T1000 (cell line): ENCODE measurements around the gene TPCN1.

Experiments
- DNase-seq: peaks from one replicate; lab custom pipeline; 2025; ENCODE audit warnings: mixed read lengths; lab: John Stamatoyannopoulos, UW

The TPCN1 gene

DNA sequence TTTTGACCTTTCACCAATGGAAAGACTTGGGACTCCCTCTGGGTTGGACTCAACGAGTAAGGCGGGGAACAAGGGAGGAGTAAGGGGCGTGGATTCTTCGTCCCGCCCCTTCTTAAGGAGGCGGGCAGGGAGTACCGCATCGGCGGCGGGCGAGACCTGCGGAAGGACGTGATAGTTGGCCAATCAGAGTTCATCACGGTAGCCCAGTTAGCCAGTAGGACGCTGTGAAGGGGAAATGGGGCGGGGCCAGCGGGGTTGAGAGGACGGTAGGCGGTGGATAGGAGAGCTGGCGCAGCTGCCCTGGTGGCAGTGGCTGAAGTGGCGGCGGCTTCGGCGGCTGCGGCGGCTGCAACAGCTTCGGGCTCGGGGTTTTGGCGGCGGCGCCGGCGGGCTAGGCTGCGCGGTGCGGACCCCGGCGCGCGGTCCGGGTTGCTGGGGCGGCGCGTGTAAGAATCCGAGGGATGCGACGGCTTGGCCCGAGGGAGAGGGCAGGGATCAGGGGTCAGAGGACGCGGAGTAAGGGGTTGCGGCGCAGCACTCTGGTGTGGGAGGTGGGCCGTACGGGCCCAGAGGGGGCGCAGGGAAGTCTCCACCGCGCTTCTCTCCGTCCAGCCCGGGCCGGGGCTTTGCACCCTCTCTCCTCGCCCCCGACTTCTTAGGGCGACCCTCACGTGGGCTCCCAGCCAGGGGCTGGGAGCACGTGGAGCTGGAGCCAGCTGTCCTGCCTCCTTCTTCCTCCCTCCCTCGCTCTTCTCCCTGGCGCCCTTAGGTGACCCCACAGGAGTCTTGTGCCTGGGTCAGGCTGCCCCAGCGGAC lies at the start of gene TPCN1:
TPCN1 (plus strand) TSS at position 284 of the 816 bp plus-strand sequence. CDS start 5,389 bp downstream, outside the sequence.
- DNase-seq = peak; percentile 98

DNA sequence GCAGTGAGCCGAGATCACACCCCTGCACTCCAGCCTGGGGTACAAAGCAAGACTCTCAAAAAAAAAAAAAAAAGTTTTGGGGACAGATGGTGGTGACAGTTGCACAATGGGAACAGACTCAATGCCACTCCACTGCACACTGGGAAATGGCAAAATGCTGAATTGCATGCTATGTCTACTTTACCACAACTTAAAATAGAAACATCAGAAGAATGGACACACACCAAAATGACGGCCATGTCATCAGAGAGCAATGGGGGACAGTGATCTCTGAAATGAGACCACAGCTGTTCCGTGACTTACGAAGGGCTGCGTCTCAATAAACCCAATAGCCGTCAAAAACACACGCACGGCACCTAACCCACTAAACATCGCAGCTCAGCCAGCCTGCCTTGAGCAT lies 49.7 kb upstream of the TPCN1 start:
- DNase-seq = no peak

DNA sequence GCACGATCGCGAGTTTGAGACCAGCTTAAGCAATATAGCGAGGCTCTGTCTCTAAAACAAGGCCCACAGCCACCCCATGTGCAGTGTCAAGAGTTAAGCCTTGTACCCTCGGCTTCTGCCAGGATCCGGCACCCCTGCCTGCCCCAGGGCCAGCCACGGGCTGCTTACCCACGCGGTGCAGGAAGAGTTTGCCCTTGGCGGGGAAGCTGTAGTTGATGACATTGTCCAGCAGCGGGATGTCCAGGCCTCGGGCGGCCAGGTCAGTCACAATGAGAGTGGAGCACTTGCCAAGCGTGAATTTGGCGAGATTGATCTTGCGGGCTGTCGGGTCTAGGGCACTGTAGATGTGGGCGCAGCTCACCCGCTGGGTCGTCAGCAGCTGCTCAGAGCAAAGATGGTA lies 49.1 kb upstream of the TPCN1 start:
- no peak for DNase-seq

DNA sequence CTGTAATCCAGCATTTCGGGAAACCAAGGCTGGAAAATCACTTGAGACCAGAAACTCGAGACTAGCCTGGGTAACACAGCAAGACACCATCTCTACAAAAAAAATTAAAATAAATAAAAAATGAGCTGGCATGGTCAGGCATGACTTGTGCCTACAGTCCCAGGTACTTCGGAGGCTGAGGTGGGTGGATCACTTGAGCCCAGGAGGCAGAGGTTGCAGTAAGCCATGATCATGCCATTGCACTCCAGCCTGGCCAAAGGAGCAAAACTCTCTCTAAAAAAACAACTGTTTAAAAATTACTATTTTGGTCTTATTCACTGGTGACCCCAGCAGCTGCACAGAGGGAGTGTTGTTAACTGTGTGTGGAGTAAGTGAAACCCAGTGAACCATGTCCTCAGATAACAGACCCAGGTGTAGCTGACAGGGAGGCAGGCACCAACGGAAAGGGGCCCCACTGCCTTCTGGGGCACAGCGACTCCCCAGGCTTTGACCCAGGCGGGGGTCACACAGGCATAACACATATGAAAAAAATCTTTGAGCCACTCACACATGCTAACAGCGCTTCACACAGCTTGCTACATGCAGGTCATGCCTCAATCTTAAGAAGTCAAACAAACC lies 48.1 kb upstream of the TPCN1 start:
- no peak for DNase-seq

DNA sequence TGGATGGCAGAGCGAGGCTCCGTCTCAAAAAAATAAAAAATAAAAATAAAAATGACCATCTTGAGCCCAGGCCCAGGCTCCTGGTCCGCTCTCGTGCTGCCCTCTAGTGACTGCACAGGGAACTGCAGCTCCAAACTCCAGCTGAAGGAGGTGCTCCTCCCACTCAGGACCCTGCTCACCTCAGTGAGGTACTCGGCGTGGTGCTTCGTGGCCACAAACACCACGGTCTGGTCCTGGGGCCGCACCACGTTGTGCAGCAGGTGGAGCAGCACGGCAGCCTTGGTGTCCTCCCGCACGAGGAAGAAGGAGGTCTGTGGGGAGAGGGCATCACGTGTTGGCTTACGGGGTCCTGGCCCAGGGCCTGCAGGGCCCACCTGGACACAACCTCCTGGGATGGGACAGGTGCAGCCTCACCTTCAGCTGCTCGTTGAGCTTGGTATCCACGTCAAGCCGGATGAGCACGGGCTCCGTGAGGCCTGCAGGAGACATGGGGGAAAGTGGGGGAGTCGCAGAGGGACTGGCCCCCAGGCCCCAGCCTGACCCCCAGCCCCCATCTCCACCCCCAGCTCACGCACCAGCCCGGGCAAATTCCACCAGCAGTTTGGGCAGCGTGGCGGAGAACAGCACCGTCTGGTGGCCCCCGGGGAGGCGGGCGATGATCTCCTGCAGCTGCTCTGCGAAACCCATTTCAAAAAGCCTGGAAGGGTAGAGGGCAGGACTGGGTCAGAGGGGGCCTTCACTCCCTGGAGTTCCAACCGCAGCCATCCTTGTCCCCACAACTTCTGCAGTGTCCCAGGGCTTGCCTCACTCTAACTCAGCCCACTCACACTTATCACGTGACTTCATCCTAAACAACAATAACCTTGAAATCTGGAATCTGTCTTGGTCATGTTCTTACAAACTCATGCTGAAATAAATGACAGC lies 46.5 kb upstream of the TPCN1 start:
- peak; percentile 62 for DNase-seq

DNA sequence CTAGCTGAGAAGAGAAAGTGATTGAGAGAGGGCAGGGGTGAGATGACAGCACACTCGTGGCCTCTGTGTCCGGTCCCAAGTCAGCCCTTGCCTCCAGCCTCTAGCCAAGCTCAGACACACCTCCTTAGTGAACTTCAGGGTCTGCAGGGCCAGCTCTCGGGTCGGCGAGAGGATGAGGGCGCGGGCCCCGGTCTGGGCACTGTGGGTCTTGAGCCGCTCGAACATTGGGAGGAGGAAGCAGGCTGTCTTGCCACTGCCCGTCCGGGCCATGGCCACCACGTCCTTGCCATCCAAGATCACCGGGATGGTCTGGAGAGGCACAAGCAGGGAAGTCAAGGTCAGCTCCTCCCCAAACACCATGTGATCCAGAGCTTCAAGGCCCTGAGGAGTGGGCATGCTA lies 42.2 kb upstream of the TPCN1 start:
- no peak for DNase-seq

DNA sequence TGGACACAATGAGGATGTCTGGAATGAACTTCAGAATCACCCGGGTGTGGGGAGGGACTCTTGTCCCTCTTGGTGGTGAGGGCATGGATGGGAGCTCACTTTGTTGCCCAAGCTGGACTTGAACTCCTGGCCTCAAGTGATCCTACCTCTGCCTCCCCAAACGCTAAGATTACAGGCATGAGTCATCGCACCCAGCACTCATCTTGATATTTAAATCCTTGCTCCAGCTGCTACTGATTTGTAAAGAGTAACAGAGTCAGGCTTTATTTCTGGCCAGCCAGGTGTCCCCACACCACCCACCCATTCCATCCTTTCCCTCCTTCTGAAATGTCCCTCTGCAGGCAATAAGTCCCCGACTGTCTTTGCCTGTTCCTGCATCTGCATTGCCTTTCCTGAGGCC lies 40.9 kb upstream of the TPCN1 start:
- no peak for DNase-seq

DNA sequence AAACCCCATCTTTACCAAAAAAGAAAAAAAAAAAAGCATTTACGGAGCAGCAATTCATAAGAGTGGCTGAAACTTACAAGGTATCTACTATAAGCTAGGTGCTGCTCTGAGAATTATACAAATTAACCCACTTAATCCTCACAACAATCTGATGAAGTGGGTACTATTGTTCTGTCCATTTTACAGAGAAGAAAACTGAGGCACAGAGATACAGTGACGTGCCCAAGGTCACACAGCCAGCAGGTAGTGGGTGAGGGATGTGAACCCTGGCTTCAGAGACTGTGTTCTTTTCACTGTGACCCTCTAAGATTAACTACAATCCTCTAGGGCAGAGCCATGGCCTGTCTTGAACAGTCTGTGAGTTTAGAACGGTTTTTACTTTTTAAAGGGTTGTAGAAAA lies 39.3 kb upstream of the TPCN1 start:
- DNase-seq = no peak

DNA sequence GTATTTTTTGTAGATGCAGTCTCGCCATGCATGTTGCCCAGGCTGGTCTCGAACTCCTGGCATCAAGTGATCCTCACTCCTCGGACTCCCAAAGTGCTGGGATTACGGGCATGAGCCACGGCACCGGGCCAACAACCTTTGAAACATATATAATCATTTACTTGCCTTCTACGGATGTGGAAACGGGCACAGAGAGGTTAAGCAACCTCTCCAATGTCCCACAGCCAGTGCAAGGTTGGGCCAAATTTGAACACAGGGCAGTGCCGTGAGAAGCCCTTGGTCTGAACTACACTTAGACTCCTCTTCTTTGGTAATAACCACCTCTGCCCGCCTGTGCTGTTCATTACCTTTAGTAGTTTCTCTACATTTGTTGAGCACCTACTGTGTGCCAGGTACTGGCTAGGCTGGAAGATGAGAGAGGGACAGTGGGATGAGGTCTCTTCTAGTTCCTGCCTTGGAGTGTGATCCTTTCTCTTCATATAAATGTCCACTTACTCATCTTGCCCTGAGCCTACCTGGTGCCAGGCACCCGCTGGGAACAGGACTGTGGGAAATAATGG lies 38.2 kb upstream of the TPCN1 start:
- no peak for DNase-seq

DNA sequence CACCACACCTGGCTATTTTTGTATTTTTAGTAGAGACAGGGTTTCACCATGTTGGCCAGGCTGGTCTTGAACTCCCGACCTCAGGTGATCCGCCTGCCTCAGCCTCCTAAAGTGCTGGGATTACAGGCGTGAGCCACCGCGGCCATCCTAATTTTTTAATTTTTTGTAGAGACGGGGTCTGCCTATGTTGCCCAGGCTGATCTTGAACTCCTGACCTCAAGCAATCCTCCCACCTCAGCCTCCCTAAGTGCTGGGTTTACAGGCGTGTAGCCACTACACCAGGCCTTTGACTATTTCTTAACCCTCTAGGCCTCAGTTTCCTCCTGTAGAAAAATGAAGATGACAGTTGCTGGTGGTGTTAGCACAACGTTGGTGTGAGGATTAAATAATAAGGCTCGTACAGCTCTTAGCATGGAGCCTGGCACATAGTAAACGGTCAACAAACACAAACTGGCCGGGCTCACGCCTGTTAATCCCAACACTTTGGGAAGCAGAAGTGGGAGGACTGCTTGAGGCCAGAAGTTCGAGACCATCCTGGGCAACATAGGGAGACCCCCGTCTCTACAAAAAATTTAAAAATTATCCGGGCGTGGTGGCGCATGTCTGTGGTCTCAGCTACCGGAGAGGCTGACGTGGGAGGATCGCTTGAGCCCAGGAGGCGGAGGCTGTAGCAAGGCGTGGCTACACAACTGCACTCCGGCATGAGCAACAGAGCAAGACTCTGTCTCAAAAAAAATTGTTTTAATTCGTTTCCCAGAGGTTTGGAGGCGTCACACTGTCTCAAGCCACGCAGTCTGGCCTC lies 37.0 kb upstream of the TPCN1 start:
- DNase-seq = no peak

DNA sequence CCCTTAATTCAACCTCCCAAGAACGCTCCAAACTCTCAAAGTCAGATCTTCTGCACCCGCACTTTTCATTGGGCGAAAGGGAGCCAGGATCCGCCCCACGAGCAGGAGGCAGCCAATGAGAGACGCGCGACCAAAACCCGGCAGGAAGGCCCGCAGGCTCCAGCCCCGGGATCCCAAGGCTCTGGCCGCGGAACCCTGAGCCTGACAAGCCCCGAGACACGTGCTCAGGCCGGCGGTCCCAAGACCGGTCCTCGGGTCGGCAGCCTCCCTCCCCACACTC lies 36.4 kb upstream of the TPCN1 start:
- peak; percentile 85 for DNase-seq

DNA sequence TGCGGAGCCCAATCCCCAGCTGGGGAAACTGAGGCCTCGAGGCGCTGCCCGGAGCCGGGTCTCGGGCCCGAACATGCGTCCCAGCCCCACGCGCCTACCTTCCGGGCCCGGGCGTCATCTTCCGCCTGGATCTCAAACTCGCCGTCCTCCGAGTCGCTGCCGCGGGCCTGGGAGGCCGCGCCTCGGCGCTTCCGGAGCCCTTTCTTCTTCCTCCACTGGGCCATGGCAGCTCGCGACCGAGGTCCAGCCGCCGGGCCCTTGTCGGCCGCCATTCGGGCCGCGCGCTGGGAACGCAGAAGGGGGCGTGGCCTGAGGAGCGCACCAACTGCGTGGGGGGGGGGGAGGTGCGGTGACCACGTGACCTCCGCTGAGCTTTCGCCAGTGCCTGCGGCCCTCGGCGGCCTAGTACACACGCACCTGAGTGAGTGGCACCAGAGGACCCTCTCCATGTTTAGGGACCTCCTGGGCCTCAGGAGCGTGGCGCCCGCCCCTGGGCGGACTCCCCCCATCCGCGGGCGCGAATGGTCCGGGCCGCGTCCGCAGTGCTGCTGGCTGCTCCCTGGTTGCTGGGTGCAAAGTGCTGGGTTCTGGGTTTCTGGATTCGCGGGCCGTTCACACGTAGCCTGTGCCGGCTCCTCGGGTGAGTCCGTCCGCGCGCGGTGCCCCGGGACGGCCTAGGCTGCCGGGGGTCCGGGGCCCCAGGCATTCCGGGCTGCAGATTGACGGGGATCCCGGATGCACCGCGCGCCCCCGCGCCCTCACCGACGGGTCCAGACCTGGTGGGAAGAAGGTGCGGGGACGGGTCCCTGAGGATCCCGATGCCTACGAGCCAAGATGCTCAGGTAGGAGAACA lies 35.9 kb upstream of the TPCN1 start, which contains the start of the genes DDX54 and RITA1:
DDX54 (minus strand) TSS at position 299 of the 853 bp plus-strand sequence; CDS start at position 272, 27 bp downstream.
RITA1 (plus strand) TSS at position 542 of the 853 bp plus-strand sequence. CDS start 1,026 bp downstream, outside the sequence.
- DNase-seq = peak; percentile 74

DNA sequence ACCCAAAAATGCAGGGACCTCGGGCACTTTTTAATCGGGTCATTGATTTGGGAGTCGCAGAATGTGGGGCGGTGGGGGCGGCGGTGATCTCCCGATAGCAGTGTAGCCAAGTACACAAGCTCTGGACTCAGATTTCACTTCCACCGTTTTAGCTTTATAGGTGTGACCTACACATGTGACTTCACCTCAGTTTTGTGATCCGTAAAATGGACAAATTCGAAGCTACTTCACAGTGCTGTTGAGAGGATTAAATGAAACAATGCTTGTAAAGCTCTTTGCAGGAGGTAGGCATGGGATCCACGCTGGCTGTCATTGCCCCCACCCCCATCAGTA lies 35.3 kb upstream of the TPCN1 start:
- DNase-seq = no peak

DNA sequence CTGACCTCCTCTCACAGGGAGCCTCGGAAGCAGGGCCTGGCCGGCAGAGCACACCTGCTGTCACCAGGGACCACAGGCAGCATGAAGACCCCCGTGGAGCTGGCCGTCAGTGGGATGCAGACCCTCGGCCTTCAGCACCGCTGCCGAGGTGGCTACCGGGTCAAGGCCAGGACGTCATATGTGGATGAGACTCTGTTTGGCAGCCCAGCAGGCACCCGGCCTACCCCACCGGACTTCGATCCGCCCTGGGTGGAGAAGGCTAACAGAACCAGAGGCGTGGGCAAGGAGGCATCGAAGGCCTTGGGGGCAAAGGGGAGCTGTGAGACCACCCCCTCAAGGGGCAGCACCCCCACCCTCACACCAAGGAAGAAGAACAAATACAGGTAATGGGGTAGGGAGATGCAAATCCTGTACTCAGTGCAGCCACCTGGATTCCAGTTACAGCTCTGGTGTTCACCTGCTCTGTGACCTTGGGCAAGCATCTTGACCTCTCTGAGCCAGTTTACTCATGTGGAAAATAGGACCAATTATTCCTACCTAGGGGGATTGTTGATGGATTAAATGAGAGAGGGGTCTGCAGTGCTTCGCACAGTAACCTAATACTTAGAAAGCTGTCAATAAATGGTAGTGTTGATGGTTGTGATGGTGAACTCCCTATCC lies 34.5 kb upstream of the TPCN1 start:
- DNase-seq = no peak

DNA sequence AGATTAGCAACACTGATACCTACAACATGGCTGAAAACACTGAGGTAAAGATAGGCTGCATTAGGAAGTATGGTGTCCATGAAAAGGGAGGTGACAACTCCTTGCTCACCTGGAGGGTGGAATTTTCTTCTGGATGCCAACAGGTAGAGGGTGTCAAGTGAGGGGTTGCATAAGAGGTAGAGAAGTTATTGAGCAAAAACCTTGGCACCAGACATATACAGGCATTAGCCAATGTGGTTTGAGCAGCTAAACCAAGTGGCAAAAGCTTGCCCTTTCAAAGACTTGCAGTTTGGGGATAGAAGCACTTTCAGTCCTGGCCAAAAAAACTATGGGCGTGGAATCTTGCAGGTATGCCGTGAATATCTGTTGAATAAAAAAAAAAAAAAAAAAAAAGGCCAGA lies 31.9 kb upstream of the TPCN1 start:
- DNase-seq = no peak

DNA sequence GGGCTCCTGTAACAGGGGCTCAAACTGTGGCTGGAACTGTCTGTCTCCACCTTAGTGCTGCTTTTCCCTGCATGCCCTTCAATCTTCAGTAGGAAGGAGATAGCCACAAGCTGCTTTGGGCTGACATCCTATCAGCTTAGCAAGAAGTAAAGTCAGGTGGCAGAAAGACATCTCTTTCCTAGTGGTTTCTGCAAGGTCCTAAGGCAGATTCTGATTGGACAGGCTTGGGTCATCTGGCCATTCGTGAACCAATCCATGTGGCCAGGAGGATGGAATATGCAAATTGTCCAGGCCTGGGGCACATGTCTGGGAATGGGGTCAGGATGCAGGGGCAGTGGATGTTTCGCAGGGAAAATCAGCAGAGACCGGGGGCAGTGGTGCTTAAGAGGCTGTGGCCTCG lies 30.5 kb upstream of the TPCN1 start:
- no peak for DNase-seq

DNA sequence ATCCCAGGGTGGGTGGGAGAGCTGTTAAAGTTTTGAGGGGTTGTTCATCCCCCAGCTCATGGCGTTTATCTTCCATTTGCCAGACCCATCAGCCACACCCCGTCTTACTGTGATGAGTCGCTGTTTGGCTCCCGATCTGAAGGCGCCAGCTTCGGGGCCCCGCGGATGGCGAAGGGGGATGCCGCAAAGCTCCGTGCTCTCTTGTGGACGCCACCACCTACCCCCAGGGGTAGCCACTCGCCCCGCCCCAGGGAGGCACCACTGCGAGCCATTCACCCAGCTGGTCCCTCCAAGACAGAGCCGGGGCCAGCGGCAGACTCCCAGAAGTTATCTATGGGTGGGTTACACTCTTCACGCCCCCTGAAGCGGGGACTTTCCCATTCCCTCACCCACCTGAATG lies 30.0 kb upstream of the TPCN1 start:
- DNase-seq = no peak

DNA sequence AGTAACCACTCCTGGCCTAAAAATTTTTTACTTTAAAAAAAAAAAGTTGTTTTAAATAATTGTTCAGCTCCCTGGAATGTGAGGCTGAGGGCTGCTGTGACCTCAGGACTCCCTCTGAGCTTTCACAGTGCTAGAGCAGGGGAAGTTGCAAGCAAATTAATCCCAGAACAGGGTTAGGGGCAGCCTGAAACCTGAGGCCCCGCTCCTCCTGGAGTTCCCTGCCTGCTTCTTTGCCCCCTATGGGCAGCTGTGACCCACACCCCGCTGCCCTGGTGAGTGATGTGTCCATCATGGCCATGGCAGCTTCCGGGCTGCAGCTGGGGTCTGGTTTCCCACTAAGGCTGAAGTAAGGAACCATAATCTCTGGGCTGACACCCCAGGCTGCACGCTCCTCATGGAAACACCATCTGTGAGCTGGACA lies 26.3 kb upstream of the TPCN1 start:
- no peak for DNase-seq

DNA sequence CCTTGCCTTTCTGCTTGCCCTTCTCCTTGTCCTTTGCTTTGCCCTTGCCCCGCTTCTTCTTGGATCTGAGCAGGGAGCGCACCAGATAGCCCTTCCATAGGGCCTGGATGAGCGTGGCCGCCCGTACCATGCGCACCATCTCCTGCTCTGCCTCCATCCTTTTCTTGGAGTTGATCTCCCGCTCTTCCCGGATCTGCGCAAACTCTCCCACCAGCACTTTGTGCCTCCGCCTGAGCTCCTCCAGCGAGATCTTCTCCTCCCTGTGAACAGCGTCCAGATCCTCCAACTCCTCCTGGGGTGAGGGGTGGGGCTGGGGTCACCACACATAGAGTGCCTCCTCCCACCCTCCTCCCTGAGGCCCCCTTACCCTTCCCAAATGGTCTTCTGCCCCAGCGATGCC lies 25.7 kb upstream of the TPCN1 start:
- no peak for DNase-seq

DNA sequence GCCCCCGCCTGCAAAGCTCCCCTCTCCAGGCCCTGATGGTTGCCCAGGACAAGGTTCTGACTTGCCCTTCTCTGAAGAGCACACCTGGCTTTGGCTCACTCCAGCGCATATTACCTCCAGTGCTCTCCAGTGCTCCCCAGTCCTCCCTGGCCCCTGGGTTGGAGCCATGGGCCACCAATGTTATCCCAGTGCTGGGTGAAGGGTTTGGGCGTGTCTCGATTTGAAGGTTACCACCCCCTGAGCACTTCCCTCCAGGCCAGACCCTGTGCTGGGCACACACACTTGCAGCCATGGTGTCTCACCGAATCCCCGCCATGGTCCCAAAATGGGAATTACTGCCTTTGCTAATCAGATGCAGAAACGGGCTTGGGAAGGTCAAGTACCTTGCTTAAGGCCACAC lies 24.7 kb upstream of the TPCN1 start:
- DNase-seq = no peak
